ENCODE data around the gene KLHDC7B.

DNA sequence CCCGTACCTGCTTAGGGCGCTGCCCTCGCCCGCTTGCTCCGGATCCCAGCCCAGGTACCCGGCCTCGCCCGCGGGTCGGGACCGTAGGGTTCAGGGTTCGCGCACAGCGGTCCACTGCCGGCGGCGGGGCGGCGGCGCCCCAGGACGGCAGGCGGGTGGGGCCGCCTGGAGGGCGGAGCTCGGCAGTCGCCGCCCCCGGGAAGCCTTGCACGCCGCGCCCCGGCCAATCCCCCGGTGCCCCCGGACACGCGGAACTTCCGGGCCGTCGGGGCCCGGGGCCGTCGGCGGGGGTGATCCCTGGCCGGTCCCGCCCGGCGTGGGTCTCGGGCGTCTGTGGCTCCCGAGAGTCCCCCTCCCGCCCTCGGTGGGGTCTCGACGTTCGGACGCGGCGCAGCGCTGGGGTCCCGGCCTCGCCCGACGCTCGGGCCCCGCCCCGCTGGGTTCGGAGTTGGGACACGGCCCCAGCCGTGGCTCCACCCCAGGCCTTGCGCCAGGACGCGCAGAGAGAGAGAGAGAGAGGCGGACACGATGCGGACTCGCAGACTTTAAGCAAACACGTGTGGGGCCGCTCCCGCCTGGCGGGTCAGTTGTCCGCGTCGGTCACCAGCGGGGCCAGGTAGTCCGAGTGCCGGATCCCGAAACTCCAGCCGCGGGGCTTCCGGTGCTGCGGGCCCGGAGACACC, 15.7 kb upstream of the KLHDC7B start, which contains the start of gene TYMP:
- TF ChIP-seq, protein P1, sequence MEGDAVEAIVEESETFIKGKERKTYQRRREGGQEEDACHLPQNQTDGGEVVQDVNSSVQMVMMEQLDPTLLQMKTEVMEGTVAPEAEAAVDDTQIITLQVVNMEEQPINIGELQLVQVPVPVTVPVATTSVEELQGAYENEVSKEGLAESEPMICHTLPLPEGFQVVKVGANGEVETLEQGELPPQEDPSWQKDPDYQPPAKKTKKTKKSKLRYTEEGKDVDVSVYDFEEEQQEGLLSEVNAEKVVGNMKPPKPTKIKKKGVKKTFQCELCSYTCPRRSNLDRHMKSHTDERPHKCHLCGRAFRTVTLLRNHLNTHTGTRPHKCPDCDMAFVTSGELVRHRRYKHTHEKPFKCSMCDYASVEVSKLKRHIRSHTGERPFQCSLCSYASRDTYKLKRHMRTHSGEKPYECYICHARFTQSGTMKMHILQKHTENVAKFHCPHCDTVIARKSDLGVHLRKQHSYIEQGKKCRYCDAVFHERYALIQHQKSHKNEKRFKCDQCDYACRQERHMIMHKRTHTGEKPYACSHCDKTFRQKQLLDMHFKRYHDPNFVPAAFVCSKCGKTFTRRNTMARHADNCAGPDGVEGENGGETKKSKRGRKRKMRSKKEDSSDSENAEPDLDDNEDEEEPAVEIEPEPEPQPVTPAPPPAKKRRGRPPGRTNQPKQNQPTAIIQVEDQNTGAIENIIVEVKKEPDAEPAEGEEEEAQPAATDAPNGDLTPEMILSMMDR (IDR thresholded peaks at IDR 0.05; ENCODE audit: extremely low read depth in 1 of 2, insufficient read depth in 1 of 2, low read depth in 1 of 2, low read length in 2 of 2): no peak
- TF ChIP-seq EZH2 (IDR thresholded peaks at IDR 0.05; ENCODE audit: borderline replicate concordance, low read depth, low read length, severe bottlenecking) (no peak), POLR2A (IDR thresholded peaks at IDR 0.05; ENCODE audit: low read depth, low read length) (no peak), POLR2AphosphoS5 (IDR thresholded peaks at IDR 0.05; ENCODE audit: insufficient read depth, low read depth, low read length) (no peak)

Data from endothelial cell of umbilical vein (primary cell).